Astrocyte (in vitro differentiated cells and primary cell): Measurements from ENCODE around the gene PINLYP. TPM values are rescaled to one million over a fixed set of nuclear protein-coding genes. Genes with fewer than 3 reads are reported as not detected.

ENCODE experiments used
- DNase-seq: peaks from one replicate; pipeline ENCODE4 v3.0.0-alpha.2; 2010; ENCODE audit warnings: low read depth
- FAIRE-seq: peaks from 2 replicates; lab custom pipeline; 2011; peaks lifted over from hg19 to GRCh38; lab: Jason Lieb, UNC
- H2AFZ ChIP-seq: 2 replicates; pipeline ENCODE4 v1.6.0; 2012; ENCODE audit warnings: low read depth, low read length, inconsistent platforms
- H3K27ac ChIP-seq: 2 replicates; pipeline ENCODE4 v1.5.1; 2011; ENCODE audit warnings: low read depth, low read length, inconsistent platforms
- H3K27me3 ChIP-seq: 2 replicates; pipeline ENCODE4 v1.6.0; 2011; ENCODE audit warnings: low read length, inconsistent platforms; ENCODE audit not compliant: insufficient read depth
- H3K36me3 ChIP-seq: 2 replicates; pipeline ENCODE4 v1.5.1; 2011; ENCODE audit warnings: low read length, inconsistent platforms; ENCODE audit not compliant: insufficient read depth
- H3K4me1 ChIP-seq: 2 replicates; pipeline ENCODE4 v1.5.1; 2011; ENCODE audit warnings: low read length, inconsistent platforms; ENCODE audit not compliant: insufficient read depth
- H3K4me2 ChIP-seq: 2 replicates; pipeline ENCODE4 v1.6.0; 2012; ENCODE audit warnings: low read length, inconsistent platforms
- H3K4me3 ChIP-seq: 2 replicates; pipeline ENCODE4 v1.5.1; 2011; ENCODE audit warnings: low read depth, mild to moderate bottlenecking, low read length, inconsistent platforms; ENCODE audit not compliant: insufficient read depth
- H3K79me2 ChIP-seq: 2 replicates; pipeline ENCODE4 v1.6.0; 2012; ENCODE audit warnings: mild to moderate bottlenecking, low read length, inconsistent platforms; ENCODE audit not compliant: insufficient read depth
- H3K9ac ChIP-seq: 2 replicates; pipeline ENCODE4 v1.6.0; 2012; ENCODE audit warnings: mild to moderate bottlenecking, low read length, inconsistent platforms
- H3K9me3 ChIP-seq: 2 replicates; pipeline ENCODE4 v1.5.1; 2012; ENCODE audit warnings: low read depth, mild to moderate bottlenecking, low read length, inconsistent platforms; ENCODE audit not compliant: insufficient read depth
- H4K20me1 ChIP-seq: 2 replicates; pipeline ENCODE4 v1.6.0; 2012; ENCODE audit warnings: low read length, inconsistent platforms; ENCODE audit not compliant: insufficient read depth
- H3K27ac Mint-ChIP-seq: one replicate; pipeline ENCODE4 v1.8.0; 2021; ENCODE audit warnings: mild to moderate bottlenecking, mixed read lengths; ENCODE audit not compliant: unreplicated experiment
- H3K27me3 Mint-ChIP-seq: one replicate; pipeline ENCODE4 v1.8.0; 2021; ENCODE audit warnings: low read depth, mixed read lengths; ENCODE audit not compliant: unreplicated experiment
- H3K36me3 Mint-ChIP-seq: one replicate; pipeline ENCODE4 v1.8.0; 2021; ENCODE audit warnings: low read depth, mixed read lengths; ENCODE audit not compliant: unreplicated experiment
- H3K4me1 Mint-ChIP-seq: one replicate; pipeline ENCODE4 v1.8.0; 2021; ENCODE audit warnings: low read depth, mixed read lengths; ENCODE audit not compliant: unreplicated experiment
- H3K4me3 Mint-ChIP-seq: one replicate; pipeline ENCODE4 v1.8.0; 2021; ENCODE audit warnings: mild to moderate bottlenecking, moderate library complexity, mixed read lengths; ENCODE audit not compliant: unreplicated experiment
- H3K9me3 Mint-ChIP-seq: one replicate; pipeline ENCODE4 v1.8.0; 2021; ENCODE audit warnings: mild to moderate bottlenecking, mixed read lengths; ENCODE audit not compliant: unreplicated experiment
- CTCF ChIP-seq: IDR thresholded peaks from 2 replicates; pipeline ENCODE4 v1.5.1; 2011; ENCODE audit warnings: low read depth, mild to moderate bottlenecking, inconsistent platforms, low read length, moderate library complexity; ENCODE audit not compliant: insufficient read depth
- EZH2 ChIP-seq: IDR thresholded peaks from 2 replicates; pipeline ENCODE4 v1.6.1; 2012; ENCODE audit warnings: mild to moderate bottlenecking, low read length, inconsistent platforms; ENCODE audit not compliant: insufficient read depth
- total RNA-seq: library from RNA; stranded (reverse); gene quantifications from 2 replicates; pipeline ENCODE4 v1.2.1, GENCODE V29; 2021

PINLYP gene
- total RNA-seq, 1 donor from 2014 or later = 0.30 TPM

- peak; percentile 89 for TF ChIP-seq CTCF
- no peak for TF ChIP-seq EZH2
- no peak overlapping the region for H3K27ac ChIP-seq
- Mint-ChIP-seq H3K9me3 (no peaks in the 10 kb centered on the region), H3K27ac (no peak overlapping the region), H3K27me3 (no peaks in the 10 kb centered on the region), H3K4me1 (no peaks in the 10 kb centered on the region), H3K36me3 (peaks cover 11% of the 10 kb centered on the region), H3K4me3 (no peak overlapping the region)
- no peaks in the 10 kb centered on the region for H3K27me3 ChIP-seq
- H3K4me1 ChIP-seq = no peaks in the 10 kb centered on the region
- FAIRE-seq = no peak
- H2AFZ ChIP-seq = no peak overlapping the region
- no peaks in the 10 kb centered on the region for H3K79me2 ChIP-seq
- DNase-seq = peak; percentile 40
- H3K4me3 ChIP-seq = no peak overlapping the region
- no peaks in the 10 kb centered on the region for H3K9me3 ChIP-seq
- H4K20me1 ChIP-seq = peaks cover 8% of the 10 kb centered on the region
- H3K36me3 ChIP-seq = peaks cover 9% of the 10 kb centered on the region
- H3K4me2 ChIP-seq = no peak overlapping the region
- no peak overlapping the region for H3K9ac ChIP-seq
These were observed 20.3 kb upstream of the PINLYP start for GRCh38 chr19:43555185-43555770.

GRCh38 chr19:43560687-43561086, 14.9 kb upstream of the PINLYP start:
- Histone ChIP-seq H3K9ac (peak overlapping the region; percentile 2), H3K27ac (no peak overlapping the region), H4K20me1 (no peaks in the 10 kb centered on the region), H3K4me1 (peaks cover 11% of the 10 kb centered on the region), H2AFZ (no peak overlapping the region), H3K4me3 (no peak overlapping the region), H3K4me2 (no peak overlapping the region), H3K9me3 (no peaks in the 10 kb centered on the region), H3K27me3 (no peaks in the 10 kb centered on the region), H3K36me3 (peaks cover 4% of the 10 kb centered on the region), H3K79me2 (peaks cover 6% of the 10 kb centered on the region)
- DNase-seq (no peak), FAIRE-seq (no peak)
- Mint-ChIP-seq H3K4me1 (peaks cover 7% of the 10 kb centered on the region), H3K27ac (no peak overlapping the region), H3K36me3 (peaks cover 15% of the 10 kb centered on the region), H3K4me3 (no peak overlapping the region), H3K9me3 (peaks cover 2% of the 10 kb centered on the region), H3K27me3 (no peaks in the 10 kb centered on the region)
- TF ChIP-seq EZH2 (no peak), CTCF (peak; percentile 13)
